Activated CD4-positive, alpha-beta T cell treated with anti-CD3 and anti-CD28 coated beads for 36 hours (primary cell): ENCODE results near the gene PPP1R27. TPM values are rescaled to one million over a fixed set of nuclear protein-coding genes. Genes with fewer than 3 reads are reported as not detected.

Source experiments
- ATAC-seq: fragments of 200-7000 bp; cut with Tn5 transposase; one replicate; pipeline ENCODE4 v1.10.0; 2021; ENCODE audit warnings: mild to moderate bottlenecking, moderate library complexity
- CTCF ChIA-PET: fragments of 350-600 bp; sonication (Branson Sonifier 250); formaldehyde crosslinking; loops from one replicate; lab custom pipeline; 2021; ENCODE audit warnings: antibody characterized with exemption; lab: Charles Lee
- POLR2A ChIA-PET: fragments of 350-600 bp; sonication (Branson Sonifier 250); formaldehyde crosslinking; loops from one replicate; lab custom pipeline; 2021; ENCODE audit warnings: antibody characterized with exemption, inconsistent platforms; lab: Charles Lee
- DNase-seq: peaks from one replicate; pipeline ENCODE4 v3.0.0-alpha.2; 2020
- H3K27ac Mint-ChIP-seq: one replicate; pipeline ENCODE4 v1.8.0; 2021; ENCODE audit warnings: mixed read lengths
- H3K27me3 Mint-ChIP-seq: one replicate; pipeline ENCODE4 v1.8.0; 2021; ENCODE audit warnings: mixed read lengths
- H3K36me3 Mint-ChIP-seq: one replicate; pipeline ENCODE4 v1.8.0; 2021; ENCODE audit warnings: low read depth, mixed read lengths
- H3K4me1 Mint-ChIP-seq: one replicate; pipeline ENCODE4 v1.8.0; 2021; ENCODE audit warnings: mixed read lengths
- H3K4me3 Mint-ChIP-seq: one replicate; pipeline ENCODE4 v1.8.0; 2021; ENCODE audit warnings: mild to moderate bottlenecking, moderate library complexity, mixed read lengths
- H3K9me3 Mint-ChIP-seq: one replicate; pipeline ENCODE4 v1.8.0; 2021; ENCODE audit warnings: low read depth, mixed read lengths
- intact Hi-C, 2 experiments: fragments of 100-400 bp; cut with DNase I in 1 of 2; cut with micrococcal nuclease in 1 of 2; formaldehyde crosslinking; loops; one replicate each; pipeline versions ENCODE4 v1.14.2 to v1.15.1; 2022 to 2024; cut with DNase I, micrococcal nuclease
- total RNA-seq, 2 experiments: library from RNA; stranded (reverse); gene quantifications; one replicate each; pipeline ENCODE4 v1.2.3, GENCODE V29; 2021

PPP1R27 gene
- total RNA-seq, 2 experiments from 2014 or later, result not detected

DNA sequence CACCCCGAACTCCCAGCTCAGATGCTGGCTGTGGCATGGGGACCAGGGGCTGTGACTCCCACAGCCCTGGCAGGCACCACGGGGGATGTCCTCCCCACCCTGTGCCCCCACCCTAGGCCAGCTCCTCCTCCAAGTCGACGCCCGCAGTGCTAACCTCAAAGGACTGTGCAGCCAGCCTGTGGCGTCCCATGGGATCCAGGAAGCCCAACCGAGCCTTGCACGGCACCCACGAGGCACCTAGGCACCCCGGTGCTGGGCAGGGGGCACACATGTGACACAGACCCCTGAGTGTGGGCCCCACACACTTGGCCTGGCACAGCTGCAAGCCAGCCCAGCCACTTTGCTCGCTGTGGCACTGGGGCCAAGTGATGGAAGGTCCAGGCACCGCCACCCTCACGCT is 27.0 kb downstream of the PPP1R27 start:
- ChIA-PET POLR2A (interaction anchor here (0.7 kb wide), 1 partner anchor 443 kb away, joined by 4 read pairs; no protein-coding TSS in a partner anchor), CTCF (no interaction called here)
- ATAC-seq (no peak), DNase-seq (no peak)
- intact Hi-C loops, result no loop called here
- no peaks in the 10 kb centered on the region for H3K4me1 Mint-ChIP-seq
- no peaks in the 10 kb centered on the region for H3K36me3 Mint-ChIP-seq
- H3K4me3 Mint-ChIP-seq, result no peak overlapping the region
- peaks cover 21% of the 10 kb centered on the region for H3K27me3 Mint-ChIP-seq
- no peaks in the 10 kb centered on the region for H3K9me3 Mint-ChIP-seq
- no peak overlapping the region for H3K27ac Mint-ChIP-seq

GRCh38 chr17:81807210-81807719 is 27.6 kb downstream of the PPP1R27 start:
- Mint-ChIP-seq H3K27ac (no peak overlapping the region), H3K36me3 (no peaks in the 10 kb centered on the region), H3K9me3 (no peaks in the 10 kb centered on the region), H3K27me3 (peaks cover 27% of the 10 kb centered on the region), H3K4me1 (no peaks in the 10 kb centered on the region), H3K4me3 (no peak overlapping the region)
- ATAC-seq, result no peak
- DNase-seq, result no peak
- POLR2A ChIA-PET, result no interaction called here
- CTCF ChIA-PET, result no interaction called here
- intact Hi-C loops, result no loop called here

GRCh38 chr17:81806461-81807209 is 28.2 kb downstream of the PPP1R27 start:
- CTCF ChIA-PET, result no interaction called here
- Mint-ChIP-seq H3K36me3 (no peaks in the 10 kb centered on the region), H3K27ac (no peak overlapping the region), H3K4me3 (no peak overlapping the region), H3K27me3 (peaks cover 31% of the 10 kb centered on the region), H3K4me1 (no peaks in the 10 kb centered on the region), H3K9me3 (no peaks in the 10 kb centered on the region)
- DNase-seq, result no peak
- no peak for ATAC-seq
- intact Hi-C loops, result no loop called here
- POLR2A ChIA-PET, result no interaction called here

DNA sequence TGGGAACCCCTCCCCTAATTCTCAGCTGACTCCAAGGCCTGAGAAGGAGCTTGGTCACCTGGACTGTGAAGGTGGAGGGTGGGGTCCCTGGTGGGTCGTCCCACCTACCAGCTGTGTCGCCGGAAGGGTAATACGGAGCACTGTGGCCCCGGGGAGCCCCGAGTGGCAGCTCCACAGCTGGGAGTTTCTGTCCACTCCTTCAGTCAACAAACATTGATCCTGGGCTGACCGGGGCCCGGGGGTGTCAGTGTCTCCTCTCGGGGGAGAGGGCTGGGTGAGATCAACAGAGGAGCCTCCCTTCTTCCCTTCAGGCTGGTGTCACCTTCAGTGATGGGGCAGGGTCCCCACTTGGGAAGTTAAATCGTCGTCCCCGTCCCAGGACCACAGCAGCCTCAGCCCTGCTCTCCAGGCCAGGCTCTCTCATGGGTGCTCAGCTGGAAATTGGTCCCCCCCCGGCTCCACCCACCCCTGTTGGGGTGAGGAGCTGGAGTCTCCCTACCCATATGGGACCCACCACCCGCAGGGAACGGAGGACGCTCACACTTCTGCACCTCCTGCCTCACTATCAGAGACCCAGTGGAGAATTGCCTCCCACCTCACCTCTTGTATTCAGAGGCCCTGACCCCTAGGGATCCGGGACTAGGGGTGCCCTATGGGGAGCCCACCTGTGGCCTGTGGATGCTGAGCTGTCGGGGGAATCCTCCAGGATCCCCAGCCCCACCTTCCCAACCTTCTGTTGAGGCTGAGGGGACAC is 29.0 kb downstream of the PPP1R27 start:
- Mint-ChIP-seq H3K9me3 (no peaks in the 10 kb centered on the region), H3K4me1 (no peaks in the 10 kb centered on the region), H3K36me3 (no peaks in the 10 kb centered on the region), H3K4me3 (no peak overlapping the region), H3K27ac (no peak overlapping the region), H3K27me3 (peaks cover 33% of the 10 kb centered on the region)
- POLR2A ChIA-PET, result no interaction called here
- intact Hi-C loops, result no loop called here
- DNase-seq (no peak), ATAC-seq (no peak)
- CTCF ChIA-PET, result interaction anchor here (0.7 kb wide), 1 partner anchor 25 kb away, joined by 3 read pairs; no protein-coding TSS in a partner anchor

GRCh38 chr17:81804559-81805399 is 30.1 kb downstream of the PPP1R27 start:
- Mint-ChIP-seq H3K27ac (no peak overlapping the region), H3K36me3 (no peaks in the 10 kb centered on the region), H3K4me1 (no peaks in the 10 kb centered on the region), H3K4me3 (no peak overlapping the region), H3K27me3 (peaks cover 33% of the 10 kb centered on the region), H3K9me3 (no peaks in the 10 kb centered on the region)
- ChIA-PET POLR2A (no interaction called here), CTCF (no interaction called here)
- DNase-seq, result no peak
- ATAC-seq, result no peak
- intact Hi-C loops, result no loop called here

- H3K27me3 Mint-ChIP-seq, result peaks cover 26% of the 10 kb centered on the region
- POLR2A ChIA-PET, result no interaction called here
- CTCF ChIA-PET, result no interaction called here
- no peak within 1 kb of the TSS for H3K4me3 Mint-ChIP-seq
- DNase-seq, result no peak
- ATAC-seq, result no peak
- H3K27ac Mint-ChIP-seq, result no peak within 1 kb of the TSS
- intact Hi-C loops, result no loop called here
- no peaks in the 10 kb centered on the region for H3K9me3 Mint-ChIP-seq
- H3K4me1 Mint-ChIP-seq, result no peaks in the 10 kb centered on the region
- no peaks in the 10 kb centered on the region for H3K36me3 Mint-ChIP-seq
Measured at GRCh38 chr17:81803728-81804558, 30.9 kb downstream of the PPP1R27 start, which contains the start of gene GCGR. Gene GCGR, plus strand, starts transcription at chr17:81804150. Its CDS starts 4,869 bp downstream, at chr17:81809019.

GRCh38 chr17:81802856-81803643 is 31.8 kb downstream of the PPP1R27 start:
- H3K36me3 Mint-ChIP-seq, result no peaks in the 10 kb centered on the region
- no peak overlapping the region for H3K4me3 Mint-ChIP-seq
- no peaks in the 10 kb centered on the region for H3K9me3 Mint-ChIP-seq
- peaks cover 25% of the 10 kb centered on the region for H3K27me3 Mint-ChIP-seq
- H3K4me1 Mint-ChIP-seq, result no peaks in the 10 kb centered on the region
- intact Hi-C loops, result no loop called here
- ATAC-seq (no peak), DNase-seq (no peak)
- POLR2A ChIA-PET, result no interaction called here
- CTCF ChIA-PET, result no interaction called here
- no peak overlapping the region for H3K27ac Mint-ChIP-seq

- DNase-seq, result no peak
- Mint-ChIP-seq H3K36me3 (no peaks in the 10 kb centered on the region), H3K27me3 (peaks cover 25% of the 10 kb centered on the region), H3K4me1 (no peaks in the 10 kb centered on the region), H3K9me3 (no peaks in the 10 kb centered on the region), H3K27ac (no peak overlapping the region), H3K4me3 (no peak overlapping the region)
- no peak for ATAC-seq
- intact Hi-C loops, result no loop called here
- CTCF ChIA-PET, result no interaction called here
- POLR2A ChIA-PET, result no interaction called here
Measured at GRCh38 chr17:81802048-81802758, 32.6 kb downstream of the PPP1R27 start.

DNA sequence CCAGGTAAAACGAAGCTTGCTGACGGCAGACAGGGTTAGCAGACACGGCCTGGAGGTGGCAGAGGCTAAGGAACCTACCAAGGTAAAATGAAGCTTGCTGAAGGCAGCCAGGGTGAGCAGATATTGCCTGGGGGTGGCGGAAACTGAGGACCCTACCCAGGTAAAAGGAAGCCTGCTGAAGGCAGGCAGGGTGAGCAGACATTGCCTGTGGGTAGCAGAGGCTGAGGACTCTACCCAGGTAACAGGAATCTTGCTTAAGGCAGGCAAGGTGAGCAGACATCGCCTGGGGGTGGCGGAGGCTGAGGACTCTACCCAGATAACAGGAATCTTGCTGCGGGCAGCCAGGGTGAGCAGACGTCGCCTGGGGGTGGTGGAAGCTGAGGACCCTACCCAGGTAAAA is 33.5 kb downstream of the PPP1R27 start:
- ATAC-seq (no peak), DNase-seq (no peak)
- Mint-ChIP-seq H3K36me3 (no peaks in the 10 kb centered on the region), H3K27ac (no peak overlapping the region), H3K27me3 (peaks cover 22% of the 10 kb centered on the region), H3K4me3 (no peak overlapping the region), H3K9me3 (no peaks in the 10 kb centered on the region), H3K4me1 (no peaks in the 10 kb centered on the region)
- ChIA-PET CTCF (no interaction called here), POLR2A (no interaction called here)
- intact Hi-C loops, result no loop called here

DNA sequence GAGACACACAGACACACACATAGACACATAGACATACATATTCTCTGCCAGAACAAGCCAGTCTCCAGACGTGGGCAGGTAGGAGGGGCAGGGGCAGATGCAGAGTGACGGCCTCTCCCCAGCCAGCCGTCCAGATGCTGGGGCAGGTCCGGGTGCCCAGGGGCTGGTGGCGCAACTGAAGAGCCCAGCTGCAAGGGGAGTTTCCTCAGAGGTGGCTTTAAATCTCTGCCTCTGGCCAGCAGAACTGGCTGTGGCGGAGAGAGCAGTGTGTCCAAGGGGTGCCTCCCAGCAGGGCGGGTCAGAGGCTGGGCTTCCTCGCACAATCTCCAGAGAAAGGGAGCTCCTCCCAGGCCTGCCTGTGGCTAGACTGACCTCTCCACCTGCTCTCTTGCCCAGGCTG is 40.3 kb downstream of the PPP1R27 start:
- intact Hi-C loops, result no loop called here
- H3K9me3 Mint-ChIP-seq, result no peaks in the 10 kb centered on the region
- ATAC-seq (no peak), DNase-seq (no peak)
- no peaks in the 10 kb centered on the region for H3K36me3 Mint-ChIP-seq
- H3K27ac Mint-ChIP-seq, result no peak overlapping the region
- H3K4me1 Mint-ChIP-seq, result no peaks in the 10 kb centered on the region
- ChIA-PET POLR2A (interaction anchor here (0.7 kb wide), 1 partner anchor 45 kb away, joined by 4 read pairs; no protein-coding TSS in a partner anchor), CTCF (no interaction called here)
- no peak overlapping the region for H3K4me3 Mint-ChIP-seq
- no peaks in the 10 kb centered on the region for H3K27me3 Mint-ChIP-seq
